Hepatocyte (in vitro differentiated cells): ENCODE data around the gene INPP5B.

Experiments used
- EZH2 ChIP-seq: fragments of 200-600 bp; sonication (generic); IDR thresholded peaks from 2 replicates; pipeline ENCODE4 v1.6.1; 2016; ENCODE audit warnings: antibody characterized with exemption, mild to moderate bottlenecking, borderline replicate concordance
- TF ChIP-seq, protein P1 (sequence below): fragments of 200-600 bp; sonication (generic); IDR thresholded peaks from 2 replicates; pipeline ENCODE4 v1.5.1; 2016; ENCODE audit warnings: antibody characterized with exemption, mild to moderate bottlenecking; ENCODE audit not compliant: poor library complexity

DNA sequence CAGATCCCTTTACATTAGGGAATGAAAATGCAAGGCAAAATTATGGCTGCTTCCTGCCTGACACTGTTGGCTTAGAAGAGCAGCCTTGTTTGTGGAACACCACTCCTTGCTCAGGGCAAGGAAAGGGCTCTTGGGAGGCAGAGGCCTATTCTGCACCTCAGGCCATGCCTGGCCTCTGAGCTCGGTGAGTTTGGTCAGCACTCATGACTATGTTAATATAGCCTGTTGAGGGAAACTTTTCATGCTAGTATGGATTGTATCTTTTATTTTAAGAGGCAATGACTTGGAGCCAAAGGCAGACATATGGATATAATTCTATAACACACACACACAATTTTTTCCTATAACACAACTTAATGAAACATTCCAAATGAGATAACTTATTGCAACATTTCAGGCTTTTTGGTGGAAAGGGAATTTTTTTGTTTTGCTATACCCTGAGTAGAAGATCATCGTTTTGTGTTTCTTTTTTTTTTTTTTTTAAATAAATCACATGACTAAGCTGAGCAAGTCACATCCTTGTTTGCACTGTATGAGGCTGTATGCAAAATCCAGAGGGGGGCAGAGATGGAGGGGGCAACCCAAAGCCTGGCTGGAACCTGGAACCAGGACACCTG, 133.2 kb downstream of the INPP5B start:
- TF ChIP-seq, protein P1, sequence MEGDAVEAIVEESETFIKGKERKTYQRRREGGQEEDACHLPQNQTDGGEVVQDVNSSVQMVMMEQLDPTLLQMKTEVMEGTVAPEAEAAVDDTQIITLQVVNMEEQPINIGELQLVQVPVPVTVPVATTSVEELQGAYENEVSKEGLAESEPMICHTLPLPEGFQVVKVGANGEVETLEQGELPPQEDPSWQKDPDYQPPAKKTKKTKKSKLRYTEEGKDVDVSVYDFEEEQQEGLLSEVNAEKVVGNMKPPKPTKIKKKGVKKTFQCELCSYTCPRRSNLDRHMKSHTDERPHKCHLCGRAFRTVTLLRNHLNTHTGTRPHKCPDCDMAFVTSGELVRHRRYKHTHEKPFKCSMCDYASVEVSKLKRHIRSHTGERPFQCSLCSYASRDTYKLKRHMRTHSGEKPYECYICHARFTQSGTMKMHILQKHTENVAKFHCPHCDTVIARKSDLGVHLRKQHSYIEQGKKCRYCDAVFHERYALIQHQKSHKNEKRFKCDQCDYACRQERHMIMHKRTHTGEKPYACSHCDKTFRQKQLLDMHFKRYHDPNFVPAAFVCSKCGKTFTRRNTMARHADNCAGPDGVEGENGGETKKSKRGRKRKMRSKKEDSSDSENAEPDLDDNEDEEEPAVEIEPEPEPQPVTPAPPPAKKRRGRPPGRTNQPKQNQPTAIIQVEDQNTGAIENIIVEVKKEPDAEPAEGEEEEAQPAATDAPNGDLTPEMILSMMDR: no peak
- no peak for TF ChIP-seq EZH2
